Hematopoietic multipotent progenitor cell treated with erythropoietin and hydrocortisone succinate and interleukin-3 and kit ligand, for 17 days (in vitro differentiated cells): ENCODE data around the gene PDRG1.
A peak's percentile ranks its signal among the peaks of the same experiment; 100 is the strongest.

Experiments used
- DNase-seq: peaks from one replicate; pipeline ENCODE4 v3.0.0-alpha.2; 2015; ENCODE audit warnings: low spot score

Gene PDRG1

DNA sequence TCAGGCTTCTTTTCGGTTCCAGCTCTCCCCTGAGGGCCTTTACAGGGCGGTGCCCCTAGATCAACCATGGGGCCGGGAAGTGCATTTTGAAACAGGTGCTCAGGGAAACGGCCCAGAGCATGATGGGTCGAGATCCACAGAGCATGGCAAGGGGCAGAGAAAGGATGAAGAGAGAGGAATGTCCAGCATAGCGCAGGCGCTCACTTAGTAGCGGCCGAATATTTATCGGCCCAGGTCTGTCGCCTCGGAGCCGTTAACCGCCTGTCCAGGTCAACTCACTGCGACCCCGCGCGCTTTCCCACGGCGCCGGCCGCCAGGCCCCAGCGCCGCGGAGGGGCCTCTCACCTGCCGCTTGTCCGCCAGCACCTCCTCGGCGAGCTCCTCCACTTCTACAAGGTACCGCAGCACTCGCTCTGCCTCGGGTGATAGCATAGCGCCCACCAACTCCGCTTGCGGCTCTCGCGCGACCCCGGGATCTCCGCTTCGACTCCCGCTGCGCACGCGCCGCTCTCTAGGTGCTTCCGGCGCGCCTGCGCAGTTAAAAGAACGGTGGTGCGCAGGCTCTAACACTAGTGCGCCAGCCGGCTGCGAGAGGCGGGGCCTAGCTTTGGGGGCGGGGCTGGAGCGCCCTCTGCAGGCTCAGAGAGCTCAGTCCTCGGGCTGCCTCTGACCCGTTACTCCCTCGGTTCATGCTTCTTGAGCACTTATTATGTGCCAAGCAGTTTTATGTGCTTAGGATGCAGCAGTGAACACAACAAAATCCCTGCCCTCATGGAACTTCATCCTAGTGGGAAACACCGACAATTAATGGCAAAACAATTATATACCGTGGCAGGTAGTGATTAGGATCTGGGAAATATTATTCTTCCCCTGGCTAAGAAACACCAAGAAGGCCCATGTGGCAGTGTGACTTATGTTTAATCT, at the start of gene PDRG1:
TSS of gene PDRG1 (minus strand) at position 517 of the 924 bp plus-strand sequence. CDS start at position 432, 85 bp downstream.
- peak; percentile 97 for DNase-seq

DNA sequence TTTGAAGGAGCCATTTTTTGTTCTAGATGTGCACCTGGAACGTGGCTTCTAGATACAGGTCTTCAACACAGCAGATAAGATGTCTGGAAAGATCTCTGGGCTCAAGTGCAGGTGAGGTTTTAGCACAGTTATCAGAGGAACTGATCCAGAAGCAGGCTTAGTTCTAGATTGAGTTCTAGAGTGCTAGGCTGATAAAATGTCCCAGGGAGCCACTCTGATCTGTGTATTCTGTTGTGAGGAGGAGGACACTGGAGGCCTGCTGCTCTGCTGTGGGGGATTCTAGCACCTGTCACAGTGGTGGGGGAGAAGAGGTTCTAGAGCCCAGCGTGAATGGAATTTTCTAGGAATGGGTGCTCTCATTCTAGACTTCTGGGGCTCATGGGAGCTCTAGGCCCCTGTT, 46.4 kb upstream of the PDRG1 start:
- DNase-seq: no peak

DNA sequence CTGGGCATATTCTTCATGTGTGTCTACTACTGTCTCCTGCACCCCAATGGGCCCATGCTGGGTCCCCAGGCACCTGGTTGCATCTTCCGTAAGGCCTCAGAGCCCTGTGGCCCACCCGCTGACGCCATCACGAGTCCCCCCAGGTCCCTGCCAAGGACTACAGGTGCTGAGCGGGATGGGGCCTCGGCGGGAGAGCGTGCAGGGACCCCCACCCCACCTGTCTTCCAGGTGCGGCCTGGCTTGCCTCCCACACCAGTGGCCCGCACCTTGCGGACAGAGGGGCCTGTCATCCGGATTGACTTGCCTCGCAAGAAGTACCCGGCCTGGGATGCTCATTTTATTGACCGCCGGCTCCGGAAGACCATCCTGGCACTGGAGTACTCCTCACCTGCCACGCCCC, 45.1 kb upstream of the PDRG1 start:
- DNase-seq: no peak

DNA sequence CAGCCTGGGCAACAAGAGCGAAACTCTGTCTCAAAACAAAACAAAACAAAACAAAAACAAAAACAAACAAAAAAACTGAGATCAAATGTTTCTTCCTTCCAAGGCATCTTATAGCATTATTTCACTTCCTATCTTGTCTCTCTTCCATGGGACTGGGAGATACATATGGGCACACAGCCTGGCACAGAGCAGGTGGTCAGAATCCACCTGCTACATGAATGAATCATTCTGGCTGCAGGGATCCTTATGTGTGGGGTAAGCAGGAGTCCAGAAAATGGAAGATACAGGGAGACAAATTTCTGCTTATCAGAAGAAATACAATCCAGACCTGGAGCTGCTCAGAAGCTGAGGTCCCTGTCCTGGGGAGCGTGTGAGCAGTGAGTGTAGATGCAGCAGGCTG, 40.2 kb upstream of the PDRG1 start:
- DNase-seq: no peak

DNA sequence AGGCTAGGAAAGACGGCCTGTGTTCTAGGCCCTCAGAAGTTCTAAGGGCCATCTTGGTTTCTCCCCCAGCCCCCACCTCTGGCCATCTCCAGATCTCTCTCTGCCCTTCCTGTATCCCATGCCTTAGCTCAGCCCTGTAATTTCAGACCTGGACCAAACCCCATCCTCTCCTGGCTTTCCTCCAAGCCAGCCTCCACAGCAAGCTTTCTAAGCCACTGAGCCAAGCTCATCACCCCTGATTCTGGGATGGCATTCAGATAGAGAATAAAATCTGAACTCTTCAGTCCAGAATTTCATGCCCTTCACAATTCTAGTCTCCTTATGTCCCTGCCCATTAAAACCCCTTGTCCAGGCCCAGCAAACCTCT, 39.5 kb upstream of the PDRG1 start:
- no peak for DNase-seq

DNA sequence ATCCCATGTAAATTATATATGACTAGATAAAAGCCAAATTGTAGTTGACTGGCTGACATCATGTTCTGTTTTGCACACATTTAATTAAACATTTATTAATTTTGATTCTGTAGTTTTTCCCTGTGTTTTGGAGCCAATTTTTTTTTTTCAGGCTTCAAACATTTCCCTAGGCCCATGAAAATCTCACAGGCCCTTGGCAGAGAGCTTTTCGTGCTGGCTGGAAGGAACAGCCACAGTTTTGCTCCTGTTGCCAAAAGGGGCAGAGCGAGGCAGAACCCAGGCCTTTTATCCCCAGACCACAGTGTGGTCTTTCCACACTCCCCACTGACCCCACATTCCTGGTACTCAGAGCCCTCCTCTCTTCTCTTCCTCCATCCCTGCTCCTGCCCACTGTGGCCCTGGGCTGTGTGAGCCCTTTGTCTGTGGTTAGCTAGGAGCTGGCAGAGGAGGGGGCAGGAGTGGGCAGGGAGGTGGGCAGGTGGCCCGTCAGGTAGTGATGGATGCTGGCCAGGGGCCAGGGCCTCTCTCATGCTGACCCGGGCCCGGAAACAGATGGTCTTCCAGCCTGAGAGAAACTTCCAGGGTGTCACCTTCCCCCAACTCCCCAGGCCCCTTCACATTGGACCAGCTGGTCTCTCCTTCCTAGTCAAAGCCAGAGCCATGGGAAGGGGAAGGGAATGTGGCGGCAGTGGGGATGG, 38.9 kb upstream of the PDRG1 start:
- DNase-seq: no peak

DNA sequence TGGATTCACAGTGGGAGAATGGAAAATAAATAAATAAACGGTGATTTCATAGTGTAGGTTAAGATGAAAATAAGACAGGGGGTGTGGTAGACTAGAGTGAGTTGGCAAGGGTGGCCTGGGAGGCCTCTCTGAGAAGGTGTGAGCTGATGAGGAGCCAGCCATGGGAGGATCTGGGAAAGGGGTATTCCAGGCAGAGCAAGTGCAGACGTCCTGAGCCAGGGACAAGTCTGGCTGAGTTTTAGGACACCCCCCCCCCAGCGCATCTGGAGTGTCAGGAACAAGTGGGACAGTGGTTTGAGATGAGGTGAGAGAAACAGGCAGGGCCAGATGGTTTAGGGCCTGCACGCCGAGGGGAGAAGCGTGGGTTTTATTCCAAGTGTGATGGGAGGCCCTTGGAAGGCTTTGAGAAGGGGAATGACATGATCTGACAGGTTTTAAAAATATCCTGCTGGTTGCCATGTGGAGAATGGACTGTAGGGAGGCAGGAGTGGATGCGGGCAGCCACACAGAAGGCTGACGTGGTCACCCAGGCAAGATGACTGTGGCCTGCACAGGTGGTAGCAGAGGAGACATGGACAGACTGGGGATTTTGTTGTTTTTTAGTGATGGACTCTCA, 37.3 kb upstream of the PDRG1 start:
- no peak for DNase-seq

DNA sequence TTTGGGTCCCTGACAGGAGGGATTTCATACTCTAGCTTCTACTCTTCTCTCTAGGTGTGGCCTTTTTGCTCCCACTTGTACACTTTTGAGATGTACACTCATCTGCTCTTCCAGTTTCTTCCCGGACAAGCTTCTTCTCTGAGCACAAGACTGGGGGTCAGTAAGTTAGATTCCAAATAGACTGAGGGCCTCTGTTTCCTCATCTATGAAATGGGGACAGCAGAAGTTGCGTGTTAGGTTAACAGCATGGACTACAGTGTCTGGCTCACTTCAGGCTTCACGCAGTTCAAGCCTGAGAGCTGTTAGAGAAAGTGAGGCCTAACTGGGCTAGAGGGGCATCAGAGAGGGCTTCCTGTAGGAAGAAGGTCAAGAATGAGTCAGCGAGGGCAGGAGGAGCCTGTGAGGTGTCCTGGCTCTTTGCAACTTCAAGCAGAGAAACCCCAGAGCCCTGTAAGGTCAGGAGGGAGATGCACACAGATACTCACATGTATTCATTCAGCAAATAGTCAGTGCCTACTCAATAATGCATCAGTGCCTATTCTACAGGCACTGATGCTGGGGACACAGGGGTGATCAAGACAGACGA, 36.7 kb upstream of the PDRG1 start:
- DNase-seq: no peak

DNA sequence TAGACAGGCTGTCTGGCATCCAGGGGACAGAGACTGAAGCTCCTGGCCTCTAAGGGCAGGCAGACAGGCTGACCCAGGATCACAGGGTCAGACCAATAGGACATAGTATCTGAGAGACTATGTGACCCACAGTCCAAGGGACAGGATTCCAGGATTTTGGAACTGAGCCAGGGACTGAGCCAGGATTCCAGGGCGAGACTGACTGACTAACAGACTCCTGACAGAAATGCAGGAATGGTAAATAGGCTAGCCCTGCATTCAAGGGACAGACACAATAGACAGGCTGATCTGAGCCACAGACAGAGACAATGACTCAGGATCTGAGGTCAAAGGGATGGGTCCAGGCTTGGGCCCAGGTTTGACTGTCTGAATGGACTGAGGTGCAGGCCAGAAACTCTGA, 35.9 kb upstream of the PDRG1 start:
- DNase-seq: no peak

DNA sequence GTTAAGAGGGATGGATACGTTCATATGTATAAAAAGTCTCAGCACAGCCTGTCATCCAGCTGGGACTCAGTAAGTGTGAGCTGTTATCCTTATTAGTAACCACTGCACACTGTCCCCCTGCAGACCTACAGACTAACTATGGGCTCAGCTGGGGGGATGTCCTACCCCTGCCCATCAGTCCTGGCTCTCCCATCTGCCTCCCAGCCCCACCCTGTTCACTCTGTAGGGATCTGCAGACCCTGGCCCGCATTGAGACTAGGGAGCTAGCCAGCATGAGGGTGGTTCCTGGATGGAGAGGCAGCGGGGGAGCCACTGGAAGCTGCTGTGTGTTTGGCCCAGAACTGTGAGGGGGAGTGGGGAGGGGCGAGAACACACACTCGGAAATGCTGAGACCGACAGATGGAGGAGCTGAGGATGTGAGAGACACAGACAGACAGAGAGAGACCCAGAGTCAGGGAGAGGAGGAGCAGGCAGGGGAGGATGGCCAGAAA, 33.2 kb upstream of the PDRG1 start:
- DNase-seq: no peak

DNA sequence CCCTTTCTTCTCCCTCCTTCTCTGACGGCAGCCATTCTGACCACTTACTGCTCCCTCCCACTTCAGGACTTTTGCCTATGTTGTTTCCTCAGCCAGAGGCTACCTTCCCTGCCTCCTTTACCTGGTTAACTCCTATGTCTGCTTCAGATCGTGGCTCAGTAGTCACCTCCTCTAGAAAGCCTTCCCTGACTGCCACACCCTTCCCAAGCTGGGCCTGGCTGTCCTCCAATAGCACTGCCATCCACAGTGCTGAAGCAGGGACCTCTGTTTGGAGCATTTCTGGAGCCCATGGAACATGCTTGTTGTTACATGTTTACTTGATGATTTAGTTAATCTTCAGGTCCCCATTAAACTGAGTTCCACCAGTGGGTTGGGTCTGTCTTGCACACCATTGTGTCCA, 29.9 kb upstream of the PDRG1 start:
- no peak for DNase-seq

DNA sequence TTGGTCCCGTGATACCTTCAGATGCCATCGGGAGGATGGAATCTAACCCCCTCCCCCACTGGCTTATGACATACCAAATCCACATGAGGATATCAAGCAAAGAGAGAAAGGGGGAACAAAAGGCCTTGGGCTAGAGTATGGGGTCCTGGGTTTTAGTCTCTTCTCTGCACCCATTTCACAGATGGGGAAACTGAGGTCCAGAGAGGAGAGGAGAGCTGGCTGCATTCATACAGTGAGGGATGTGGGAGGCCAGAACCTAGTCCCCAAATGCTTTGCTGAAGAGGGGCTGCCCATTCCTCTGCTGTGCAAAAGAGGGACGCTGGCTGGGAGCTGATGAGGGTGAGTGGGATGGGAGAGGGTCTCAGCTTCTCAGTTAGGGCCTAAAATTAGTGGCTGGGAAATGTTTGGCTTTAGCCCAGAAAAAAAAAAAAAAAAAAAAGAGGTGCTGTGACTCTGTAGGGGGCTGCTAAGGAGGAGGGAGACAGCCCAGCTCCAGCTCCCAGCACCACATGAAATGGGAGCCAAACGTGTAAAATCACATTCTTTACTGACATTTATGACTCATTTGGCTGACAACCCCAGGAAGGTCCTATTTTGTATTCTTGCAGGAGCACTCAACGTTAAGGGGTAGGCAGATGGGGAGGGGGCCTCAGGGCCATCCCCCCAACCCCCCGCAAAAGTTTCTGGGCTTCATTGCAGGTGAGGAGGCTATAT, 28.0 kb upstream of the PDRG1 start:
- DNase-seq: no peak

DNA sequence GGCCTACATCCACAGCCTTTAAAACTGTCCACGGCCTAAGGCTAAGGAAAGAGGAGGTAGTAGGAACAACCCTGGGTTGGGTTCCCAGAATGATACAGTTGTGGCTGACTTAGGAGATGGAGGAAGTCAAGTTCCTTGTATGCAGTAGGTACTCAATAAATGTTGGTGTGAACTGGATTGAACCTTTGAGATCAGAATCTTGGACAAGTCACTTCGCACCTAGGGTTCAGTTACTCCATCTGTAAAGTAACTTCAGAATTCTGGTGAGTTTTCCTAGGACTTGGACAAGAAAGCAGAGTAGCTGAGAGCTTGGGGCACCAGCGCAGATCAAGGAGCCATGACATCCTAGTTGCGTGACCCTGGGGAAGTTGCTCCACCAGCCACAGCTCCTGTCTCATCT, 25.2 kb upstream of the PDRG1 start:
- no peak for DNase-seq

DNA sequence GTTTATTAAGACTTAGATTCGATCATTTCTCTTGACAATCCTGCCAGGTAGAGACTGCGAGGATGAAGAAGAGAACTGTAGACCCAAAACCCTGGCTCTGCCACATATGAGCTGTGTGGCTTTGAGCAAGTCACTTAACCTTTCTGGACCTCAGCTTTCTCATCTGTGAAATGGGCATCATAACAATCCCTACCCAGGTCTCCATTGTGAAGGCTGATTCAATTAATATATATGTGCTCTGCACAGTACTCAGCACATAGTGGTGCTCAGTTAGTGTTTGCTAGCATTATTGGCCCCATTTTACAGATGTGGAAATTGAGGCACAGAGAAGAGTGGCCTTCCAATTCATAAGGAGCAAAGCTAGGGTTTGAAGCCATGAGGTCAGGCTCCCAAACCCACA, 24.0 kb upstream of the PDRG1 start:
- DNase-seq: no peak

DNA sequence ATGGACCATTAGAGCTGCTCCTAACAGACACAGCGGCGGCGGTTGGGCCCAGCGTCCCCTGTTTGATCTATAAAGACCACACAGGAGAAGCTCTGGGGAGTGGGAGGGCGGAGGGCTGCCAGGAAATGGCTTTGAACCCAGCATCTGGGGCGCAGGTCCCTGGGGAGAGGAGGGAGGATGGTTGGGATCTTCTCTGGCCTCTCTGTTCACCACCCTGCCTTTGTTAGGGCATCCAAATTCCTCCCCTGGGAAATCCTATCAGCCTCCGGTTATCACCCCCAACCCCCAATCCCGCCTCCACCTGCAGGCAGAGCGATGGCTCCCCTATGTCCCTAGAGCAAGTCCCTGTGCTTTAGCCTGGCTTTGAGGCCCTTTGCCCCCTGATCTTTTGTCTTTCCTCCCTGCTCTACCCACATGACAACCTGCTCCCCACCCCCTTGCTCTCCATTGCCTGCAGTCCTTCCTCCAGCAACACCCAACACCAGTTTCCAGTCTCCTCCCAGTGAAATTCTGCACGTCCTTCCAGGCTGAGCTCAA, 23.2 kb upstream of the PDRG1 start:
- DNase-seq: no peak

DNA sequence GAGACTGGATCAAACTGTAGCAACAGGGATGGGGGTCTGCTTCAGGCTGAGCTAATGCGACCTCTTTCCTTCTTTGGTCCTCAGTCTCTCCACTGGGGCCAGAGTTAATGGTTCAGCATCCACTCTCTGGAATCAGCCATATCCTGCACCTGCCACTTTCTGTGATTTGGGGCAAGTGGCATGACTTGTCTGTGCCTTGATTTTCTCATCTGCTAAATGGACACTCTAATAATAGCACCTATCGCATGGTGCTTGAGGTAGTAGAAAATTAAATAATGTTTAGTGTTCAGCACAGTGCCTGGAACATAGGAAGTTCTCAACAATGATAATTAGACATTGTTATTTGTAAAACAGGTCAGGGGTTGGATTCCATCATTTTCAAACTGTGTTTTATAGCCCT, 22.4 kb upstream of the PDRG1 start:
- DNase-seq: no peak

DNA sequence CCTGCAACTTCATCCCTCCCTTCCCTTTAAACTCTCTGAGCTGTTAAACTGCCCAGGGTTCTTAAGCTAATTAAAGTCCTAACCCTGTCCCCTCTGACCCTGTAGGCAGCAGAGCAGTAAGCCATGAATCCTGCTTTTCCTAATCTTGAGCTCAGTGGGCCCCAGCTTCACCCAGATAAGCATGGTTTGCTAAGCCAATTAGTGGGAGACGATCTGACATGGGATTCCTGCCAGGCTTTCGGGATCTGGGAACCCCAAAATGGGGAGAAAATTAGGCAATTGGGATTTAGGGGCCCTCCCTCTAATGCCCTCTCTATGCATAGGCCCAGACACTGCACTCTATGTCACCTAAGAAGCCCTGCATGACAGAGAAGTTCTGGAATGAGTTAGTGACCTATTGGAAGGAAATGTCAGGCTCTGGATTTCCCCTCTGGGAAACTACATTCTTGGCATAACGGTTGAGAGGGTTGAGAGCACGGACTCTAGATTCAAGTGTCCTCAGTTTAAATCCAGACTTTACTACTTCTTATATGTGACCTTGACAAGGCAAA, 20.7 kb upstream of the PDRG1 start:
- no peak for DNase-seq

DNA sequence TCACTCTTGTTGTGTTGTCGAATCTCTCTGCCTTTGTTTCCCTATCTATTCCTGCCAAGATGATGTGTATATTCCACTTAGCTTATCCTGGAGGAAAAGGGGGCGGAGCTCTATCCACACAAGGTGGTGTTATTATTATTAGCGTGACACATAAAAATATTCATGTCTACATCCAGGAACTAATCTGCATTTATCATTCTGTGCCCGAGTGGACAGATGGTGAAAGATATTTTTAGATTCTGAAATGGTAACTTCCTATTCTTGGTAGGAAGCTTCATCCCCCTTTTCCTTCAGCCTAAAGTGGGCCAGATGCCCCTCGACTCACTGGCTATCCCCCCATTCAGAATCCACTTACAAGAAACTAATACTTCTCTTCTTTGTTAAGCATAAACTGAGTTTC, 18.1 kb upstream of the PDRG1 start:
- no peak for DNase-seq

DNA sequence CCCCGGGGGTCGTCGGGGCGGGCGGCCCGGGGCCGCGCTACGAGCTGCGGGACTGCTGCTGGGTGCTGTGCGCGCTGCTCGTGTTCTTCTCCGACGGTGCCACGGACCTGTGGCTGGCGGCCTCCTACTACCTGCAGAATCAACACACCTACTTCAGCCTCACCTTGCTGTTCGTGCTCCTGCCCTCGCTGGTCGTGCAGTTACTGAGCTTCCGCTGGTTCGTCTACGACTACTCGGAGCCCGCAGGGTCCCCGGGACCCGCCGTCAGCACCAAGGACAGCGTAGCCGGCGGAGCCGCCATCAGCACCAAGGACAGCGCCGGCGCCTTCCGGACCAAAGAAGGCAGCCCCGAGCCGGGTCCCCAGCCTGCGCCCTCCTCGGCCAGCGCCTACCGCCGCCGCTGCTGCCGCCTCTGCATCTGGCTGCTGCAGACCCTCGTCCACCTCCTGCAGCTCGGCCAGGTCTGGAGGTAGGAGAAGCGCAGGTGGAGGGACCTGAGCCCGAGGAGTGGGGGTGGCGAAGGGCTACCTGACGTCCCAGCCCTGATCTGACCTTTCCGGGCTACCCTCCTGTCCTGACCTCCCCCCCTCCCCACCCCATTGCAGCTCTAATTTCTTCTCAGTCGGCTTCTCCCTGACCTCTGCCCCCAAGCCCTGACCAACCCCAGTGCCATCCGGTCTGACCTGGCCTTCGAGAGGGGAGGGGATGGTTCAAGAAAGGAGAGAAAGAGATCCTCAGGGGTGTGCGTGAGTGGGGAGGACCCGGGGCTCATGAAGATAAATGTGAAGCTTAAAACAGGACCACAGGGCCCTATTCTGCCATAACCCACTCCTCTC, 16.7 kb upstream of the PDRG1 start:
- peak; percentile 17 for DNase-seq

DNA sequence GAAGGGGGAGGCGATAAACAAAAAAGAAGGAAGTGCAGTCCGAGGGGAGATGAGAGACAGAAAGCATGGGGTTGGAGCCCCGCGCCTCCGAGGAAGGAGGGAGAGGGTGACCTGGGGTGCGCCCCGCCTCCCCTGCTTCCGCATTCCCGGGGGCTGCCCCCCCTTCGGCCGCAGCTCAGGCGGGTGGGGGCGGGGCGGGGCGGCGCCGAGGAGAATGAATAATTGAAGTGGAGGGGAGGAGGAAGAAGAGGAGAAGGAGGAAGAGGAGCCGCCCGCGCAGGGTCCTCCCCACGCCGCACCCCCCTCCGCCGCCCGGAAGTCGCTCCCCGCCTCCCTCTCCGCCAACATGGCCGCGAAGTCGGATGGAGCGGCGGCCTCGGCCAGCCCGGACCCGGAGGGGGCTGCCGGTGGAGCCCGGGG, 16.0 kb upstream of the PDRG1 start, which contains the start of gene XKR7:
TSS of gene XKR7 (plus strand) at position 322 of the 420 bp plus-strand sequence. CDS start at position 347, 25 bp downstream.
- no peak for DNase-seq
